H9 (cell line): ENCODE results near the gene KIAA1328. TPM values are rescaled to one million over a fixed set of nuclear protein-coding genes. Genes with fewer than 3 reads are reported as not detected.

Experiments used
- DNase-seq: peaks from one replicate; pipeline ENCODE4 v3.0.0-alpha.2; 2017
- H2AFZ ChIP-seq: one replicate; pipeline ENCODE4 v1.6.1; 2013; ENCODE audit warnings: mild to moderate bottlenecking, low read length, control low read depth, moderate library complexity
- H2AK5ac ChIP-seq: 2 replicates; pipeline ENCODE4 v1.6.1; 2013; ENCODE audit warnings: low read length, control low read depth, mixed read lengths; ENCODE audit not compliant: insufficient read length
- H2BK120ac ChIP-seq: one replicate; pipeline ENCODE4 v1.6.1; 2013; ENCODE audit warnings: low read depth, mild to moderate bottlenecking, low read length, control low read depth, inconsistent platforms; ENCODE audit not compliant: poor library complexity, severe bottlenecking
- H2BK12ac ChIP-seq: 2 replicates; pipeline ENCODE4 v1.6.1; 2013; ENCODE audit warnings: low read length, control low read depth, mixed read lengths, low read depth; ENCODE audit not compliant: insufficient read length
- H2BK15ac ChIP-seq: 2 replicates; pipeline ENCODE4 v1.6.1; 2013; ENCODE audit warnings: low read depth, low read length, control low read depth
- H2BK20ac ChIP-seq: one replicate; pipeline ENCODE4 v1.6.1; 2013; ENCODE audit warnings: low read depth, mild to moderate bottlenecking, low read length, control low read depth, inconsistent platforms; ENCODE audit not compliant: poor library complexity, severe bottlenecking
- H2BK5ac ChIP-seq: 2 replicates; pipeline ENCODE4 v1.6.1; 2013; ENCODE audit warnings: low read length, control low read depth, mixed read lengths; ENCODE audit not compliant: insufficient read length
- H3K14ac ChIP-seq: 2 replicates; pipeline ENCODE4 v1.6.1; 2013; ENCODE audit warnings: low read length, control low read depth; ENCODE audit not compliant: insufficient read depth
- H3K18ac ChIP-seq: 2 replicates; pipeline ENCODE4 v1.6.1; 2013; ENCODE audit warnings: low read depth, mild to moderate bottlenecking, mixed read lengths, low read length, control low read depth; ENCODE audit not compliant: insufficient read length
- H3K23ac ChIP-seq: 2 replicates; pipeline ENCODE4 v1.6.1; 2013; ENCODE audit warnings: low read length, control low read depth, mixed read lengths, low read depth; ENCODE audit not compliant: insufficient read length
- H3K23me2 ChIP-seq: 2 replicates; pipeline ENCODE4 v1.6.1; 2013; ENCODE audit warnings: low read depth, mild to moderate bottlenecking, mixed read lengths, low read length, control low read depth; ENCODE audit not compliant: insufficient read length, poor library complexity, severe bottlenecking
- H3K27ac ChIP-seq: 2 replicates; pipeline ENCODE4 v1.5.1; 2013; ENCODE audit warnings: low read length, control low read depth, mixed read lengths, low read depth; ENCODE audit not compliant: insufficient read length
- H3K27me3 ChIP-seq: 2 replicates; pipeline ENCODE4 v1.6.1; 2013; ENCODE audit warnings: low read length, control low read depth, inconsistent platforms; ENCODE audit not compliant: insufficient read depth
- H3K4ac ChIP-seq: 2 replicates; pipeline ENCODE4 v1.6.1; 2013; ENCODE audit warnings: low read depth, mild to moderate bottlenecking, control low read depth, inconsistent platforms, low read length, moderate library complexity
- H3K4me1 ChIP-seq: 2 replicates; pipeline ENCODE4 v1.6.1; 2013; ENCODE audit warnings: low read length, control low read depth, inconsistent platforms; ENCODE audit not compliant: insufficient read depth
- H3K4me2 ChIP-seq: 2 replicates; pipeline ENCODE4 v1.6.1; 2013; ENCODE audit warnings: low read length, control low read depth, mixed read lengths; ENCODE audit not compliant: insufficient read length, insufficient read depth
- H3K56ac ChIP-seq: 2 replicates; pipeline ENCODE4 v1.6.1; 2013; ENCODE audit warnings: low read depth, mild to moderate bottlenecking, mixed read lengths, low read length, control low read depth; ENCODE audit not compliant: insufficient read length
- H3K79me1 ChIP-seq: 2 replicates; pipeline ENCODE4 v1.6.1; 2013; ENCODE audit warnings: low read depth, mild to moderate bottlenecking, moderate library complexity, low read length, control low read depth, inconsistent platforms; ENCODE audit not compliant: insufficient read depth, poor library complexity, severe bottlenecking
- H3K79me2 ChIP-seq: 2 replicates; pipeline ENCODE4 v1.6.1; 2013; ENCODE audit warnings: low read length, control low read depth, inconsistent platforms; ENCODE audit not compliant: insufficient read depth
- H3K9ac ChIP-seq: 2 replicates; pipeline ENCODE4 v1.6.1; 2013; ENCODE audit warnings: low read length, control low read depth, mixed read lengths; ENCODE audit not compliant: insufficient read length; ENCODE audit errors: extremely low read depth
- H3K9me3 ChIP-seq: one replicate; pipeline ENCODE4 v1.6.1; 2013; ENCODE audit warnings: low read depth, low read length, inconsistent platforms; ENCODE audit not compliant: control insufficient read depth
- H3T11ph ChIP-seq: one replicate; pipeline ENCODE4 v1.6.1; 2013; ENCODE audit warnings: mild to moderate bottlenecking, low read length, control low read depth, inconsistent platforms
- H4K20me1 ChIP-seq: one replicate; pipeline ENCODE4 v1.6.1; 2013; ENCODE audit not compliant: control insufficient read depth, insufficient read length, insufficient read depth
- H4K5ac ChIP-seq: 2 replicates; pipeline ENCODE4 v1.6.1; 2013; ENCODE audit warnings: low read depth, mild to moderate bottlenecking, mixed read lengths, low read length, control low read depth; ENCODE audit not compliant: insufficient read length
- H4K8ac ChIP-seq: replicated peaks from 2 replicates; pipeline ENCODE4 v1.6.1; 2013; ENCODE audit warnings: low read length, control low read depth, mixed read lengths, low read depth; ENCODE audit not compliant: insufficient read length
- H4K91ac ChIP-seq: 2 replicates; pipeline ENCODE4 v1.6.1; 2013; ENCODE audit warnings: low read depth, mild to moderate bottlenecking, moderate library complexity, mixed read lengths, low read length, control low read depth; ENCODE audit not compliant: insufficient read length
- H3K27ac Mint-ChIP-seq, 3 experiments: 2 replicates in 2 of 3; 3 replicates in 1 of 3; pipeline ENCODE4 v1.8.0; 2020 to 2021; ENCODE audit warnings: mixed read lengths in 3 of 3, mild to moderate bottlenecking in 1 of 3, moderate library complexity in 1 of 3
- H3K27me3 Mint-ChIP-seq: 2 replicates; pipeline ENCODE4 v1.8.0; 2021; ENCODE audit warnings: low read depth, mild to moderate bottlenecking, moderate library complexity, mixed read lengths
- H3K36me3 Mint-ChIP-seq, 3 experiments: 2 replicates in 2 of 3; 3 replicates in 1 of 3; pipeline ENCODE4 v1.8.0; 2020 to 2021; ENCODE audit warnings: low read depth in 3 of 3, mixed read lengths in 3 of 3; ENCODE audit not compliant: insufficient read depth in 1 of 3
- H3K4me1 Mint-ChIP-seq, 2 experiments: 2 replicates each; pipeline ENCODE4 v1.8.0; 2020; ENCODE audit warnings: mixed read lengths in 2 of 2
- H3K4me3 Mint-ChIP-seq, 2 experiments: 2 replicates in 1 of 2; 3 replicates in 1 of 2; pipeline ENCODE4 v1.8.0; 2020 to 2021; ENCODE audit warnings: mild to moderate bottlenecking in 2 of 2, mixed read lengths in 2 of 2, moderate library complexity in 1 of 2
- H3K9me3 Mint-ChIP-seq, 2 experiments: 2 replicates in 1 of 2; 3 replicates in 1 of 2; pipeline ENCODE4 v1.8.0; 2020; ENCODE audit warnings: mild to moderate bottlenecking in 2 of 2, mixed read lengths in 2 of 2, moderate library complexity in 1 of 2
- WGBS: extraction: QIAGEN DNeasy Blood & Tissue Kit; methylation state at CpG from one replicate; pipeline ENCODE4 v1.1.7; 2013; ENCODE audit warnings: missing lambda C conversion rate, low lambda C conversion rate, mixed read lengths; ENCODE audit not compliant: insufficient read length; ENCODE audit errors: extremely low coverage; 5-methylcytosine and 5-hydroxymethylcytosine counted together
- total RNA-seq: library from RNA; stranded (reverse); gene quantifications from 2 replicates; pipeline ENCODE4 v1.2.1, GENCODE V29; 2021
- TF ChIP-seq, protein P1 (sequence below): fragments of 200-600 bp; sonication (generic); conservative IDR thresholded peaks from 3 replicates; pipeline ENCODE4 v1.8.0; 2021; ENCODE audit warnings: antibody characterized with exemption, mild to moderate bottlenecking

Gene KIAA1328
- total RNA-seq, 1 experiment from 2014 or later: 4.9 TPM

DNA sequence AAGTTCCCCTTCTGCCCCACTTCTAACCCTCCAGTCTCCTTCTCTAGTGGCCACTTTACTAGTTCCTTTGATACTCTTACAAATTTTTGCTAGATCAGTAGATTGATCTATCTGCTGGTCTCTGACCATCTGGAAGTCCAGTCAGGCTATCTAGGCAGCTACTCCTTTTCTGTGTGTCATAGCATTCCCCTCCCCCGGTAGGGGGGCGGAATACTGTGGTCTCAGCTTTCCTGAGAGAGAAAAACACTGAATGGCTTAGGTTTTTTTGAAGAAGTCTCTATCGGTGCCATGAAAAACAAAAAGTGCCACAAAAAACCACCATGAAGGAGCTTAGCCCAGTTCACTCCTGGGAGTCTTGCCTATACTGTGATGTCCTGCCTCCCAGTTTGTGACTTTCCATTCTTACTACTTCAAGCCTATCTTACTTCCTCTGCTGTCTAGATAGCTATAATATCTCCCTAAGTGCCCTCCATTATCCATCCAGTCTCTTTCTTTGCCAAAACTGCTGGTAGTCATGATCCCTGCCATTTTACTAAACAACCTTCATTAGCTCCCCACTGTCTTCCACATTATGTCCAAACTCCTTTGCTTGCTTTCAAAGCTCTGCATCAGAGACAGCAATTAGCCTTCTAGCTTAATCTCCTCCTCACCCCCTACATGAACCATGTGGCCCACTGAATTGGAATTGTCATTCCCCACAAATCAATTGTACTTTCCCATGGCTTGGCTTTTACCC lies 30.0 kb upstream of the KIAA1328 start:
- Histone ChIP-seq H3K9me3 (no peaks in the 10 kb centered on the region), H2BK5ac (no peak overlapping the region), H3K27ac (no peak overlapping the region), H2BK20ac (no peak overlapping the region), H3K79me1 (no peaks in the 10 kb centered on the region), H3T11ph (no peak overlapping the region), H2BK15ac (no peak overlapping the region), H2BK12ac (no peak overlapping the region), H3K79me2 (no peaks in the 10 kb centered on the region), H2AFZ (no peak overlapping the region), H4K8ac (no peak overlapping the region), H3K9ac (no peak overlapping the region), H4K20me1 (no peaks in the 10 kb centered on the region), H3K27me3 (no peaks in the 10 kb centered on the region), H3K23me2 (no peaks in the 10 kb centered on the region), H4K91ac (no peak overlapping the region), H3K4me2 (no peak overlapping the region), H4K5ac (no peak overlapping the region), H3K56ac (no peak overlapping the region), H3K18ac (no peak overlapping the region), H3K23ac (no peak overlapping the region), H3K4me1 (no peaks in the 10 kb centered on the region), H2BK120ac (no peak overlapping the region), H3K4ac (no peak overlapping the region), H2AK5ac (no peak overlapping the region), H3K14ac (no peak overlapping the region)
- H3K27me3 Mint-ChIP-seq: no peaks in the 10 kb centered on the region
- H3K4me1 Mint-ChIP-seq: peaks cover 7 to 8% of the 10 kb centered on the region in 2 experiments
- no peak overlapping the region for H3K4me3 Mint-ChIP-seq
- TF ChIP-seq, protein P1, sequence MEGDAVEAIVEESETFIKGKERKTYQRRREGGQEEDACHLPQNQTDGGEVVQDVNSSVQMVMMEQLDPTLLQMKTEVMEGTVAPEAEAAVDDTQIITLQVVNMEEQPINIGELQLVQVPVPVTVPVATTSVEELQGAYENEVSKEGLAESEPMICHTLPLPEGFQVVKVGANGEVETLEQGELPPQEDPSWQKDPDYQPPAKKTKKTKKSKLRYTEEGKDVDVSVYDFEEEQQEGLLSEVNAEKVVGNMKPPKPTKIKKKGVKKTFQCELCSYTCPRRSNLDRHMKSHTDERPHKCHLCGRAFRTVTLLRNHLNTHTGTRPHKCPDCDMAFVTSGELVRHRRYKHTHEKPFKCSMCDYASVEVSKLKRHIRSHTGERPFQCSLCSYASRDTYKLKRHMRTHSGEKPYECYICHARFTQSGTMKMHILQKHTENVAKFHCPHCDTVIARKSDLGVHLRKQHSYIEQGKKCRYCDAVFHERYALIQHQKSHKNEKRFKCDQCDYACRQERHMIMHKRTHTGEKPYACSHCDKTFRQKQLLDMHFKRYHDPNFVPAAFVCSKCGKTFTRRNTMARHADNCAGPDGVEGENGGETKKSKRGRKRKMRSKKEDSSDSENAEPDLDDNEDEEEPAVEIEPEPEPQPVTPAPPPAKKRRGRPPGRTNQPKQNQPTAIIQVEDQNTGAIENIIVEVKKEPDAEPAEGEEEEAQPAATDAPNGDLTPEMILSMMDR: no peak
- H3K36me3 Mint-ChIP-seq: peaks cover 27 to 87% (median 70%) of the 10 kb centered on the region in 3 experiments
- peak overlapping the region in 2 of 3 experiments; percentile 12 to 46; a peak in 3 of 7 replicates for H3K27ac Mint-ChIP-seq
- WGBS: no CpG with 5 or more reads among the region's 3 CpGs
- DNase-seq: no peak
- H3K9me3 Mint-ChIP-seq: no peaks in the 10 kb centered on the region
